22Rv1 (cell line): Measurements from ENCODE around the gene NCOR2.

Source experiments
- CTCF ChIP-seq: fragments of 450-650 bp; IDR thresholded peaks from 2 replicates; pipeline ENCODE4 v1.5.1; 2017; ENCODE audit warnings: mild to moderate bottlenecking
- ZFX ChIP-seq: fragments of 450-650 bp; IDR thresholded peaks from 2 replicates; pipeline ENCODE4 v1.6.1; 2017; ENCODE audit warnings: antibody characterized with exemption, borderline replicate concordance

- no peak for TF ChIP-seq CTCF
- TF ChIP-seq ZFX, result no peak
These were observed 35.7 kb upstream of the NCOR2 start for GRCh38 chr12:124603100-124603541.
